Forelimb muscle (tissue), 1 donor: ENCODE data around the gene DNAJC22. TPM values are rescaled to one million over a fixed set of nuclear protein-coding genes. Genes with fewer than 3 reads are reported as not detected.

Source experiments
- DNase-seq: peaks from one replicate; pipeline ENCODE4 v3.0.0-alpha.2; 2013; ENCODE audit warnings: low read depth
- polyA plus RNA-seq: library from polyadenylated mRNA; unstranded; fragments of 120-200 nt; gene quantifications from one replicate; pipeline ENCODE4 v1.2.1, GENCODE V29; 2013; ENCODE audit not compliant: insufficient read length

Gene DNAJC22
- polyA plus RNA-seq, 1 donor, result 0.09 TPM

GRCh38 chr12:49345051-49345824, 1.4 kb upstream of the DNAJC22 start:
- no peak for DNase-seq

GRCh38 chr12:49345825-49346658, 646 bp upstream of the DNAJC22 start:
- no peak for DNase-seq

GRCh38 chr12:49347311-49348193, 864 bp downstream of the DNAJC22 start:
- no peak for DNase-seq

- DNase-seq, result no peak
These were observed 2.1 kb downstream of the DNAJC22 start for GRCh38 chr12:49348781-49349180.

GRCh38 chr12:49349266-49349665, 2.6 kb downstream of the DNAJC22 start:
- no peak for DNase-seq

- DNase-seq, result no peak
These were observed 5.7 kb downstream of the DNAJC22 start for GRCh38 chr12:49352351-49352750.

- DNase-seq, result no peak
These were observed 9.2 kb downstream of the DNAJC22 start for GRCh38 chr12:49355913-49356312.

GRCh38 chr12:49357103-49357678, 10.5 kb downstream of the DNAJC22 start:
- no peak for DNase-seq

- DNase-seq, result no peak
These were observed 11.9 kb downstream of the DNAJC22 start for GRCh38 chr12:49358483-49359141.

GRCh38 chr12:49359671-49360070, 13.0 kb downstream of the DNAJC22 start:
- DNase-seq, result no peak

- DNase-seq, result no peak
These were observed 15.4 kb downstream of the DNAJC22 start for GRCh38 chr12:49362077-49362476.

- DNase-seq, result no peak
These were observed 18.3 kb downstream of the DNAJC22 start for GRCh38 chr12:49364989-49365388.

GRCh38 chr12:49365542-49365941, 18.9 kb downstream of the DNAJC22 start:
- no peak for DNase-seq

GRCh38 chr12:49366096-49366651, 19.5 kb downstream of the DNAJC22 start:
- no peak for DNase-seq

GRCh38 chr12:49366652-49367380, 20.1 kb downstream of the DNAJC22 start:
- peak; percentile 89 for DNase-seq

- no peak for DNase-seq
These were observed 20.9 kb downstream of the DNAJC22 start, which contains the start of gene SPATS2 for GRCh38 chr12:49367381-49368239. TSS of gene SPATS2 (plus strand) at chr12:49367462. CDS start at chr12:49461013, 93,551 bp downstream.

GRCh38 chr12:49368240-49368600, 21.5 kb downstream of the DNAJC22 start:
- no peak for DNase-seq

- DNase-seq, result no peak
These were observed 22.9 kb downstream of the DNAJC22 start for GRCh38 chr12:49369411-49370145.
